HCT116 (cell line): Measurements from ENCODE around the gene OAT. TPM values are rescaled to one million over a fixed set of nuclear protein-coding genes. Genes with fewer than 3 reads are reported as not detected.
"Not testable (repeated sequence)": the region's sequence is repeated elsewhere in the genome, so short reads cannot be mapped to it uniquely, and the experiment has no call there.

Experiments
- ATAC-seq: fragments of 200-7000 bp; cut with Tn5 transposase; 2 replicates; pipeline ENCODE4 v1.9.1; 2020; ENCODE audit warnings: mild to moderate bottlenecking, moderate library complexity
- BruUV-seq: library from RNA; stranded (reverse); fragments of 400-500 nt; replicated peaks from 2 replicates; lab custom pipeline; 2021; lab: Mats Ljungman, UMichigan
- CTCF ChIA-PET: fragments of 300-600 bp; sonication (Branson Sonifier 250); formaldehyde crosslinking; loops from one replicate; lab custom pipeline; 2021; ENCODE audit warnings: antibody characterized with exemption; lab: Charles Lee
- POLR2A ChIA-PET: fragments of 300-600, 350-600 bp; sonication (Branson Sonifier 250); formaldehyde crosslinking; loops from one replicate; lab custom pipeline; 2021; ENCODE audit warnings: antibody characterized with exemption; lab: Charles Lee
- RAD21 ChIA-PET, 2 experiments: fragments of 300-600 bp; sonication (Branson Sonifier 250); formaldehyde crosslinking; loops; one replicate each; lab custom pipeline; 2023; ENCODE audit warnings: low total read pairs in 2 of 2; ENCODE audit not compliant: uncharacterized antibody in 2 of 2, unreplicated experiment in 2 of 2, low non-redundant PET in 1 of 2; lab: Charles Lee
- DNase-seq: peaks from one replicate; pipeline ENCODE4 v3.0.0-alpha.2; 2010; ENCODE audit warnings: low read depth, low spot score
- H2AFZ ChIP-seq: fragments of 200-600 bp; shearing (Covaris generic), sonication (generic); 2 replicates; pipeline ENCODE4 v1.6.1; 2017; ENCODE audit warnings: low read depth, mixed run types, mixed read lengths, antibody characterized with exemption, low read length; ENCODE audit not compliant: poor library complexity, severe bottlenecking
- H3K27ac ChIP-seq: 2 replicates; pipeline ENCODE4 v1.5.1; 2012; ENCODE audit warnings: low read depth, low read length
- H3K27me3 ChIP-seq: fragments of 200-600 bp; sonication (generic); 2 replicates; pipeline ENCODE4 v1.6.1; 2016; ENCODE audit warnings: mixed run types, low read length, mixed read lengths; ENCODE audit not compliant: insufficient read depth
- H3K36me3 ChIP-seq, 2 experiments: fragments of 200-500 bp in 1 of 2; fragments of 200-600 bp in 1 of 2; sonication (Bioruptor generic) in 1 of 2; sonication (generic) in 1 of 2; 2 replicates each; pipeline versions ENCODE4 v1.5.1 to v1.6.1; 2014 to 2016; ENCODE audit warnings: low read length in 2 of 2, inconsistent platforms in 1 of 2, mixed read lengths in 1 of 2, mixed run types in 1 of 2; ENCODE audit not compliant: insufficient read depth in 2 of 2, control insufficient read depth in 1 of 2
- H3K4me1 ChIP-seq, 2 experiments: fragments of 200-600 bp in 1 of 2; sonication (generic) in 1 of 2; 2 replicates each; pipeline versions ENCODE4 v1.5.1 to v1.6.1; 2012 to 2017; ENCODE audit warnings: low read length in 2 of 2, inconsistent platforms in 1 of 2, mild to moderate bottlenecking in 1 of 2, mixed read lengths in 1 of 2, mixed run types in 1 of 2, moderate library complexity in 1 of 2; ENCODE audit not compliant: insufficient read depth in 2 of 2, control insufficient read depth in 1 of 2
- H3K4me2 ChIP-seq: fragments of 200-600 bp; sonication (generic); 2 replicates; pipeline ENCODE4 v1.6.1; 2017; ENCODE audit warnings: mixed run types, low read length, mixed read lengths
- H3K4me3 ChIP-seq, 2 experiments: fragments of 200-600 bp in 1 of 2; sonication (generic) in 1 of 2; replicated peaks in 1 of 2; 2 replicates each; pipeline ENCODE4 v1.5.1; 2011 to 2016; ENCODE audit warnings: low read length in 2 of 2, control low read depth in 1 of 2, low read depth in 1 of 2, mild to moderate bottlenecking in 1 of 2, mixed read lengths in 1 of 2, mixed run types in 1 of 2
- H3K79me2 ChIP-seq: fragments of 200-600 bp; sonication (generic); 2 replicates; pipeline ENCODE4 v1.6.1; 2017; ENCODE audit warnings: mild to moderate bottlenecking, mixed run types, low read length, moderate library complexity, mixed read lengths; ENCODE audit not compliant: insufficient read depth
- H3K9ac ChIP-seq: fragments of 200-600 bp; sonication (generic); 2 replicates; pipeline ENCODE4 v1.6.1; 2016; ENCODE audit warnings: low read length, mixed read lengths
- H3K9me2 ChIP-seq: fragments of 200-600 bp; sonication (generic), shearing (Covaris generic); 2 replicates; pipeline ENCODE4 v1.6.1; 2017; ENCODE audit warnings: mixed run types, mild to moderate bottlenecking, moderate library complexity; ENCODE audit not compliant: insufficient read depth
- H3K9me3 ChIP-seq, 2 experiments: fragments of 200-500 bp in 1 of 2; fragments of 200-600 bp in 1 of 2; sonication (Bioruptor generic) in 1 of 2; sonication (generic) in 1 of 2; 2 replicates each; pipeline ENCODE4 v1.6.1; 2014 to 2017; ENCODE audit warnings: low read length in 2 of 2, mixed read lengths in 2 of 2, inconsistent platforms in 1 of 2, low read depth in 1 of 2, mild to moderate bottlenecking in 1 of 2, mixed run types in 1 of 2, moderate library complexity in 1 of 2; ENCODE audit not compliant: control insufficient read depth in 1 of 2, insufficient read depth in 1 of 2
- H4K20me1 ChIP-seq: fragments of 200-600 bp; sonication (generic), shearing (Covaris generic); 2 replicates; pipeline ENCODE4 v1.6.1; 2017; ENCODE audit warnings: mixed run types, mild to moderate bottlenecking, moderate library complexity; ENCODE audit not compliant: insufficient read depth
- ATF3 ChIP-seq: IDR thresholded peaks from 2 replicates; pipeline ENCODE4 v1.6.1; 2012
- CTCF ChIP-seq, 3 experiments: fragments of 200-600 bp in 1 of 3; sonication (generic) in 1 of 3; IDR thresholded peaks in 2 of 3; conservative IDR thresholded peaks in 1 of 3; 2 replicates each; pipeline ENCODE4 v1.5.1; 2012 to 2017; ENCODE audit warnings: low read depth in 2 of 3, low read length in 2 of 3, antibody characterized with exemption in 1 of 3, borderline replicate concordance in 1 of 3, control low read depth in 1 of 3, mild to moderate bottlenecking in 1 of 3, mixed read lengths in 1 of 3, mixed run types in 1 of 3, moderate library complexity in 1 of 3; ENCODE audit not compliant: insufficient read depth in 1 of 3
- EZH2 ChIP-seq: fragments of 200-600 bp; sonication (generic); IDR thresholded peaks from 2 replicates; pipeline ENCODE4 v1.6.1; 2017; ENCODE audit warnings: antibody characterized with exemption, mixed run types
- SP1 ChIP-seq: IDR thresholded peaks from 2 replicates; pipeline ENCODE4 v1.6.1; 2012; ENCODE audit warnings: low read depth
- intact Hi-C: fragments of 100-400 bp; cut with micrococcal nuclease; formaldehyde crosslinking; loops from 2 replicates; pipeline ENCODE4 v1.10.0; 2022
- total RNA-seq: library from RNA; stranded (reverse); gene quantifications from one replicate; pipeline ENCODE4 v1.2.1, GENCODE V29; 2021; ENCODE audit not compliant: unreplicated experiment

OAT gene
- total RNA-seq, 1 experiment from 2014 or later, result 133 TPM

GRCh38 chr10:124370426-124370825 lies 48.3 kb downstream of the OAT start:
- intact Hi-C loops, result no loop called here
- CTCF ChIA-PET, result no interaction called here
- no peak overlapping the region for H3K27ac ChIP-seq
- no peaks in the 10 kb centered on the region for H3K36me3 ChIP-seq
- no peaks in the 10 kb centered on the region for H3K4me1 ChIP-seq
- RAD21 ChIA-PET, result no interaction called here
- H3K4me3 ChIP-seq, result no peak overlapping the region
- no peak overlapping the region for H3K9ac ChIP-seq
- BruUV-seq, result no TSS peak
- no peak overlapping the region for H2AFZ ChIP-seq
- H4K20me1 ChIP-seq, result no peaks in the 10 kb centered on the region
- no peaks in the 10 kb centered on the region for H3K79me2 ChIP-seq
- ATAC-seq, result no peak
- no peak for TF ChIP-seq SP1
- no peak for TF ChIP-seq ATF3
- TF ChIP-seq CTCF (IDR thresholded peaks at IDR 0.05 in 2 of 3, conservative IDR thresholded peaks at IDR 0.05 in 1 of 3; ENCODE audit: borderline replicate concordance in 1 of 3, insufficient read depth in 1 of 3, low read depth in 2 of 3, low read length in 2 of 3), result no peak
- no peaks in the 10 kb centered on the region for H3K27me3 ChIP-seq
- no peaks in the 10 kb centered on the region for H3K9me3 ChIP-seq
- no peaks in the 10 kb centered on the region for H3K9me2 ChIP-seq
- no peak for DNase-seq
- no peak overlapping the region for H3K4me2 ChIP-seq
- POLR2A ChIA-PET, result interaction anchor here (1.4 kb wide), 1 partner anchor 177 kb away, joined by 3 read pairs; no protein-coding TSS in a partner anchor

GRCh38 chr10:124369986-124370385 lies 48.7 kb downstream of the OAT start:
- Histone ChIP-seq H3K4me3 (no peak overlapping the region), H3K9ac (no peak overlapping the region), H3K79me2 (no peaks in the 10 kb centered on the region), H3K36me3 (no peaks in the 10 kb centered on the region), H3K27ac (no peak overlapping the region), H3K9me2 (no peaks in the 10 kb centered on the region), H4K20me1 (no peaks in the 10 kb centered on the region), H3K4me1 (no peaks in the 10 kb centered on the region), H3K27me3 (no peaks in the 10 kb centered on the region), H3K9me3 (no peaks in the 10 kb centered on the region), H2AFZ (no peak overlapping the region), H3K4me2 (no peak overlapping the region)
- ATAC-seq (no peak), DNase-seq (no peak)
- no TSS peak for BruUV-seq
- no peak for TF ChIP-seq EZH2
- intact Hi-C loops, result no loop called here
- ChIA-PET CTCF (no interaction called here), RAD21 (no interaction called here), POLR2A (interaction anchor here (1.4 kb wide), 1 partner anchor 176 kb away, joined by 3 read pairs; no protein-coding TSS in a partner anchor)

- not testable (repeated sequence) for BruUV-seq
Measured at GRCh38 chr10:124369533-124369932, 49.2 kb downstream of the OAT start.

More at GRCh38 chr10:124369533-124369932, 49.2 kb downstream of the OAT start:
- ATAC-seq, H3K4me2 ChIP-seq, H3K79me2 ChIP-seq, H3K9me3 ChIP-seq, H3K9me2 ChIP-seq, H3K9ac ChIP-seq, H3K27me3 ChIP-seq, H3K27ac ChIP-seq, DNase-seq, H3K36me3 ChIP-seq, H2AFZ ChIP-seq, H3K4me1 ChIP-seq, H4K20me1 ChIP-seq, intact Hi-C loops, RAD21 ChIA-PET, H3K4me3 ChIP-seq: not testable (repeated sequence)
- CTCF ChIA-PET, result interaction anchor here (0.6 kb wide), 1 partner anchor 157 kb away, joined by 3 read pairs; no protein-coding TSS in a partner anchor
- POLR2A ChIA-PET, result interaction anchor here (1.4 kb wide), 1 partner anchor 176 kb away, joined by 3 read pairs; no protein-coding TSS in a partner anchor
